IgD-negative memory B cell (primary cell): ENCODE data around the gene MYO1G. TPM values are rescaled to one million over a fixed set of nuclear protein-coding genes. Genes with fewer than 3 reads are reported as not detected.
A peak's percentile ranks its signal among the peaks of the same experiment; 100 is the strongest.
"Not testable (repeated sequence)": the region's sequence is repeated elsewhere in the genome, so short reads cannot be mapped to it uniquely, and the experiment has no call there.

ENCODE experiments used
- H3K27ac Mint-ChIP-seq, 3 donors: one replicate each; pipeline ENCODE4 v1.8.0; 2020 to 2022; ENCODE audit warnings: mild to moderate bottlenecking in 3 of 3, mixed read lengths in 3 of 3, moderate library complexity in 1 of 3
- H3K27me3 Mint-ChIP-seq: one replicate; pipeline ENCODE4 v1.8.0; 2021; ENCODE audit warnings: mixed read lengths
- H3K36me3 Mint-ChIP-seq: one replicate; pipeline ENCODE4 v1.8.0; 2020; ENCODE audit warnings: mild to moderate bottlenecking, mixed read lengths
- H3K4me1 Mint-ChIP-seq, 3 donors: one replicate each; pipeline ENCODE4 v1.8.0; 2020 to 2022; ENCODE audit warnings: mixed read lengths in 3 of 3, mild to moderate bottlenecking in 1 of 3
- H3K4me3 Mint-ChIP-seq, 4 donors: one replicate each; pipeline ENCODE4 v1.8.0; 2020 to 2022; ENCODE audit warnings: mild to moderate bottlenecking in 4 of 4, mixed read lengths in 4 of 4, moderate library complexity in 3 of 4
- H3K9me3 Mint-ChIP-seq, 3 donors: one replicate each; pipeline ENCODE4 v1.8.0; 2020 to 2021; ENCODE audit warnings: mixed read lengths in 3 of 3, mild to moderate bottlenecking in 1 of 3
- polyA plus RNA-seq: library from polyadenylated mRNA; unstranded; fragments of 300-500 nt; fragmentation: Illumina TruSeq; gene quantifications from one replicate; pipeline ENCODE4 v1.2.3, GENCODE V29; 2021

Gene MYO1G
- polyA plus RNA-seq, 1 donor from 2014 or later: 167 TPM

- no peaks in the 10 kb centered on the region for H3K9me3 Mint-ChIP-seq
- peak overlapping the region in 1 of 4 donors; percentile 36 for H3K4me3 Mint-ChIP-seq
- peak overlapping the region in 1 of 3 donors; percentile 62 for H3K27ac Mint-ChIP-seq
- H3K4me1 Mint-ChIP-seq: peaks cover 16 to 38% (median 28%) of the 10 kb centered on the region in 3 donors
- H3K36me3 Mint-ChIP-seq: peaks cover 3% of the 10 kb centered on the region
- H3K27me3 Mint-ChIP-seq: no peaks in the 10 kb centered on the region
Measured at GRCh38 chr7:45007106-45007505, 28.3 kb upstream of the MYO1G start.

DNA sequence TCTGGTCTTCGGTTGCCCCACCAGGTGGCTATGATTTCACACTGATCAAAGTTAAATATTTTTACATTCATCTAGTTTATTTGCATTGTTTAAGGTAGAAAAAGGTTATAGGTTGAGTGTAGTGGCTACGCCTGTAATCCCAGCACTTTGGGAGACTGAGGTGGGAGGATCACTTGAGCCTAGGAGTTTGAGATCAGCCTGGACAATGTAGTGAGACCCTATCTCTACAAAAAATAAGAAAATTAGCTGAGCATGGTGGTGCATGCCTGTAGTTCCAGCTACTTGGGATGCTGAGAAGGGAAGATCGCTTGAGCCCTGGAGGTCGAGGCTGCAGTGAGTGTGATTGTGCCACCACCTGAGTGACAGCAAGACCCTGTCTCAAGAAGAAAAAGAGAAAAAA lies 25.0 kb upstream of the MYO1G start:
- H3K27ac Mint-ChIP-seq: no peak overlapping the region
- H3K9me3 Mint-ChIP-seq: no peaks in the 10 kb centered on the region

GRCh38 chr7:45001826-45002225 lies 23.0 kb upstream of the MYO1G start:
- Mint-ChIP-seq H3K4me3 (peak overlapping the region in 3 of 4 donors; percentile 40 to 79 (median 64)), H3K9me3 (no peaks in the 10 kb centered on the region), H3K4me1 (peaks cover 20 to 40% (median 27%) of the 10 kb centered on the region in 3 donors), H3K27me3 (no peaks in the 10 kb centered on the region), H3K27ac (peak overlapping the region; percentile 48 to 89 (median 65)), H3K36me3 (peaks cover 7% of the 10 kb centered on the region)

More for the DNA sequence above, 25.0 kb upstream of the MYO1G start:
- H3K4me1 Mint-ChIP-seq: peaks cover 29 to 46% (median 38%) of the 10 kb centered on the region in 3 donors
- no peak overlapping the region for H3K4me3 Mint-ChIP-seq
- peaks cover 7% of the 10 kb centered on the region for H3K36me3 Mint-ChIP-seq
- no peaks in the 10 kb centered on the region for H3K27me3 Mint-ChIP-seq

DNA sequence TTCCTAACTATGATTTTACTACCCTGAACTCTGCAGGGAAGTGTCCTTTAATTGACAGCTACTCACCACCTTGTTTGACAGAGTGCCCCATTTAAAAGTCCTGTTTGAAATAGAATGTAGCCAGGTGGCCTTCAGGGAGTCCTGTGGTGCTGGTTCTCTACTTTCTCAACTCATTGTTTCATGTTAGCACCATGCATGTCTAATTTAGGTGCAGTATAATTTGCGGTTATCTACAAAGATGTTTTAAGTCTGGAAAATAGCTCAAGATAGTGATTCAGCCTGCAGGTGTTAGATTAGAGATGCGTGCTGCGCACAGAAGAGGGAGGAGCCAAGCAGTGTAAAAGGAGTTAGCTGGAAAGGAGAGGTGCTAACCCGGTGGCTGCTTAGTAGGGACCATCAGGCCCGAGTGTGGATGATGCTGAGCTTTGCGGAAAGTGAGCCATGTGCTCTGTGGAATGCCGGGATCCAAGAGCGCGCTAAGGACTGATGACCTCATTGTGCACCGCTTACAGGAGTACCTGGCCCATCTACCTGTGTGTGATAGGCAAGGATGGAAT lies 22.4 kb upstream of the MYO1G start:
- Mint-ChIP-seq H3K27ac (peak overlapping the region; percentile 65 to 95 (median 89)), H3K36me3 (peaks cover 7% of the 10 kb centered on the region), H3K4me3 (peak overlapping the region; percentile 88 to 96 (median 94)), H3K9me3 (no peaks in the 10 kb centered on the region), H3K27me3 (no peaks in the 10 kb centered on the region), H3K4me1 (peaks cover 23 to 42% (median 31%) of the 10 kb centered on the region in 3 donors)

GRCh38 chr7:45000093-45001032 lies 21.5 kb upstream of the MYO1G start, which contains the start of gene CCM2:
Gene CCM2, plus strand, starts transcription at chr7:45000201. Its CDS starts 133 bp downstream, at chr7:45000334.
- Mint-ChIP-seq H3K27ac (peak within 1 kb of the TSS; percentile 72 to 96 (median 89)), H3K27me3 (no peaks in the 10 kb centered on the region), H3K4me1 (peaks cover 24 to 42% (median 35%) of the 10 kb centered on the region in 3 donors), H3K9me3 (no peaks in the 10 kb centered on the region), H3K4me3 (peak within 1 kb of the TSS; percentile 96 to 99 (median 98)), H3K36me3 (peaks cover 4% of the 10 kb centered on the region)

- Mint-ChIP-seq H3K9me3 (no peaks in the 10 kb centered on the region), H3K4me3 (peak overlapping the region; percentile 89 to 99 (median 98)), H3K36me3 (peaks cover 4% of the 10 kb centered on the region), H3K4me1 (peaks cover 32 to 47% (median 43%) of the 10 kb centered on the region in 3 donors), H3K27ac (peak overlapping the region; percentile 72 to 96 (median 85)), H3K27me3 (no peaks in the 10 kb centered on the region)
Measured at GRCh38 chr7:44999245-45000092, 20.7 kb upstream of the MYO1G start.

GRCh38 chr7:44998153-44998871 lies 19.5 kb upstream of the MYO1G start:
- H3K9me3 Mint-ChIP-seq: no peaks in the 10 kb centered on the region
- peak overlapping the region; percentile 38 to 99 (median 93) for H3K4me3 Mint-ChIP-seq
- H3K4me1 Mint-ChIP-seq: peaks cover 37 to 46% (median 42%) of the 10 kb centered on the region in 3 donors
- no peaks in the 10 kb centered on the region for H3K27me3 Mint-ChIP-seq
- H3K36me3 Mint-ChIP-seq: peaks cover 4% of the 10 kb centered on the region
- peak overlapping the region; percentile 35 to 85 (median 72) for H3K27ac Mint-ChIP-seq

DNA sequence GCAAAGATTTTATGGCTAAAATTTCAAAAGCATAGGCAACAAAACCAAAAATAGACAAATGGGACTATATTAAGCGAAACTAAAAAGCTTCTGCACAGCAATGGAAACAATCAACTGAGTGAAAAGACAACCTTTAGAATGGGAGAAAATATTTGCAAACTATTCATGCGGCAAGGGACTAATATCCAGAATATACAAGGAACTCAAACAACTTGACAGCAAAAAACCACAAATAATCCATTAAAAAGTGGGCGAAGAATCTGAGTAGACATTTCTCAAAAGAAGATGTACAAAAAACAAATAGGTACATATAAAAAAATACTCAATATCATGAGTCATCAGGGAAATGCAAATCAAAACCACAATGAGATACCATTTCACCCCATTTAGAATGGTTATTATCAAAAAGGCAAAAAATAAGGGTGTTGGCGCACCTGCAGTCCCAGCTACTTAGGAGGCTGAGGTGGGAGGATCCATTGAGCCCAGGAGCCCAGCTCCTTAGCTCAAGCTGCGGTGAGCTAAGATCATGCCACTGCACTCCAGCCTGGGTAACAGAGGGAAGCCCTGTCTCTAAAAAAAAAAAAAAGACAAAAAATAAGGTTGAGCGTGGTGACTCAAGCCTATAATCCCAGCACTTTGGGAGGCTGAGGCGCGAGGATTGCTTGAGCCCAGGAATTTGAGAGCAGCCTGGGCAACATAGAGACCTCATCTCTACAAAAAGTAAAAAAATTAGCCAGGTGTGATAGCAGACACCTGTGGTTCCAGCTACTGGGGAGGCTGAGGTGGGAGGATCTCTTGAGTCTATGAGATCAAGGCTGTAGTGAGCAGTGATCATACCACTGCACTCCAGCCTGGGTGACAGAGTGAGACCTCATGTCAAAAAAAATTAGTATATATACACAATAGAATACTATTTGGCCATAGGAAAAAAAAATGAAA lies 17.0 kb upstream of the MYO1G start:
- H3K27me3 Mint-ChIP-seq: no peaks in the 10 kb centered on the region
- no peaks in the 10 kb centered on the region for H3K36me3 Mint-ChIP-seq
- H3K4me1 Mint-ChIP-seq: peaks cover 24 to 36% (median 29%) of the 10 kb centered on the region in 3 donors
- H3K4me3 Mint-ChIP-seq: peak overlapping the region; percentile 34 to 93 (median 88)
- no peaks in the 10 kb centered on the region for H3K9me3 Mint-ChIP-seq
- H3K27ac Mint-ChIP-seq: peak overlapping the region; percentile 51 to 96 (median 79)

DNA sequence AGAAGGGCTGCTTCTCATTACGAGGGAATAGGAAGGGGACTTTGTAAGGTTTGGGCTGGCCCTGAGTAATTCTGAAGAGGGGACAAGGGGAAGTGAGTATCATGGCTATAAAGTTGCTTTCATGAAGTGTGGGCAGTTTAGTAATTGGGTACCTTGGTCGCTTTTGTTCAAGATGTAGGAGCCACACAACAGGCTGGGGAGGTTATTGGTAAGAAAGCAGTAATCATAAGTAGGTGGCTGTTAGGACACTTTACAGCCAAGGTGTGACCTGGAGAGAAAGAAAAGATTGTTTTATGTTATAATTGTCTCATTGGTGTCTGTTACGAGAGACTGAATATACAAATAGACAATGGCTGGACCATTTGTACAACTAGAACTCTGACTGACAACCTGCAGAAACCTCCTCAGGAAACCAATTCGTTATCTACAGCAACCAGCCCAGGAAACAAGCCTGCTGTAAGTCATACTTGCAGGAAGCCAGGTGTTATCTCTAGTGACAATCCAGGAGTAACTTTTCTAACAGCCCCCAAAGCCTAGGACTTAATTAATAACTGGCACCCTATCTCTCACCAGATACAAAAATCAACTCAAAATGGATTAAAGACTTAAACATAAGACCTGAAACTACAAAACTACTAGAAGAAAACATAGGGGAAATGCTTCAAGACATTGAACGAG lies 16.2 kb upstream of the MYO1G start:
- Mint-ChIP-seq H3K9me3 (no peaks in the 10 kb centered on the region), H3K27me3 (no peaks in the 10 kb centered on the region), H3K4me1 (peaks cover 24 to 36% (median 29%) of the 10 kb centered on the region in 3 donors), H3K36me3 (no peaks in the 10 kb centered on the region), H3K4me3 (peak overlapping the region; percentile 34 to 93 (median 88)), H3K27ac (peak overlapping the region; percentile 51 to 96 (median 79))

GRCh38 chr7:44992004-44992795 lies 13.4 kb upstream of the MYO1G start:
- not testable (repeated sequence) for H3K4me3 Mint-ChIP-seq, H3K9me3 Mint-ChIP-seq, H3K27ac Mint-ChIP-seq, H3K27me3 Mint-ChIP-seq, H3K36me3 Mint-ChIP-seq
- H3K4me1 Mint-ChIP-seq: peaks cover 24 to 34% (median 30%) of the 10 kb centered on the region in 3 donors

DNA sequence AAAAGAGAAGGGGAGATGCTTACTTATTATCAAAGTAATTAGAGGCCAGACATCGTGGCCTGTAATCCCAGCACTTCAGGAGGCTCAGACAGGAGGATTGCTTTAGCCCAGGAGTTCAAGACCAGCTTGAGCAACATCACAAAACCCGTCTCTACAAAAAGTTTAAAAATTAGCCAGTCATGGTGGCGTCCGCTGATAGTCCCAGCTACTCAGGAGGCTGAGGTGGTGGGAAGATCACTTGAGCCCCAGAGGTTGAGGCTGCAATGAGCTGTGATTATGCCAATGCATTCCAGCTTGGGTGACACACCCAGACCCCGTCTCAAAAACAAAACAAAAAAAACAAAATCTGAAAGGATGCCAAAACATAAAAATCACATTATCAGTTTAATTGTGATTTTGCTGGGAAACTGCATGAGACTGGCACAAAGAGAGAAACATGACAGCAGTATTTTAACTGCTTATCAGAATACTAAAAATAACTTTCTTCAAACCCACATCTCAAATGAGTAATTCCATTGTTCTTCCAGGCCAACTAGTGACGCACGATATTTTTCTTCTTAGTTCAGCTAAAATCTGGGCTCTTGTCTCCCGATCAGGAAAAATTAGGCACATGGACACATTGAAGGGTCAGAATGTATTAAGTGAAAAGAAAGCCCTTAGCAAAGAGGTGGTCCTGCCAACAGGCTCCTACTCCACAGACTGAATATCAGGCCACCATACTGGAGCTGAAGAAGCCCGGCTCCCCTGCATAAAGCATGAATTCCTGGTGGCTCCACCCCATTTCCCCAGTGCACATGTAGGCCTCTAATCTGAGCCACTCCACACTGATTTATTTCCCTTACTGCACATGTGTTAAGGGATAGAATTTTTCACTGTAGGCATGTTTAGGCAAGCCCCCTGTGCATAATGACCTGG lies 11.6 kb upstream of the MYO1G start:
- Mint-ChIP-seq H3K27ac (peak overlapping the region in 1 of 3 donors; percentile 39), H3K9me3 (no peaks in the 10 kb centered on the region), H3K36me3 (no peaks in the 10 kb centered on the region), H3K4me1 (peaks cover 28 to 37% (median 30%) of the 10 kb centered on the region in 3 donors), H3K27me3 (no peaks in the 10 kb centered on the region), H3K4me3 (no peak overlapping the region)
